HG03025 (cell line): ENCODE results near the gene NTN3.

Experiments
- ATAC-seq: cut with Tn5 transposase; IDR thresholded peaks from one replicate; pipeline ENCODE4 v1.9.1; 2021; ENCODE audit warnings: mild to moderate bottlenecking, moderate library complexity; ENCODE audit not compliant: unreplicated experiment, low FRiP score

NTN3 gene

GRCh38 chr16:2465653-2466415 lies 5.3 kb upstream of the NTN3 start:
- ATAC-seq: no peak

- ATAC-seq: no peak
Measured at GRCh38 chr16:2466667-2467527, 4.2 kb upstream of the NTN3 start.

- no peak for ATAC-seq
Measured at GRCh38 chr16:2467528-2468232, 3.4 kb upstream of the NTN3 start.

- ATAC-seq: no peak
Measured at GRCh38 chr16:2468233-2468724, 2.8 kb upstream of the NTN3 start.

- no peak for ATAC-seq
Measured at GRCh38 chr16:2468725-2469398, 2.2 kb upstream of the NTN3 start.

- ATAC-seq: no peak
Measured at GRCh38 chr16:2469399-2470233, 1.5 kb upstream of the NTN3 start.

- ATAC-seq: no peak
Measured at GRCh38 chr16:2470234-2470601, 879 bp upstream of the NTN3 start.

- ATAC-seq: no peak
Measured at GRCh38 chr16:2470603-2471015, 488 bp upstream of the NTN3 start.

GRCh38 chr16:2471653-2472487 lies 773 bp downstream of the NTN3 start:
- no peak for ATAC-seq

- no peak for ATAC-seq
Measured at GRCh38 chr16:2472488-2472864, 1.4 kb downstream of the NTN3 start.

GRCh38 chr16:2472885-2473445 lies 1.9 kb downstream of the NTN3 start:
- no peak for ATAC-seq

- ATAC-seq: no peak
Measured at GRCh38 chr16:2473446-2473926, 2.4 kb downstream of the NTN3 start.

- no peak for ATAC-seq
Measured at GRCh38 chr16:2473999-2474876, 3.1 kb downstream of the NTN3 start.

GRCh38 chr16:2474877-2475412 lies 3.8 kb downstream of the NTN3 start, which contains the start of gene TBC1D24:
TSS of gene TBC1D24 (plus strand) at chr16:2475127. CDS start at chr16:2496149, 21,022 bp downstream.
- peak; percentile 56 for ATAC-seq

GRCh38 chr16:2475413-2476344 lies 4.6 kb downstream of the NTN3 start:
- ATAC-seq: no peak

GRCh38 chr16:2476345-2476720 lies 5.2 kb downstream of the NTN3 start:
- no peak for ATAC-seq
